ELF-1 (cell line): Measurements from ENCODE around the gene SUPT5H.
A peak's percentile ranks its signal among the peaks of the same experiment; 100 is the strongest.

Source experiments
- DNase-seq: peaks from one replicate; pipeline ENCODE4 v3.0.0-alpha.2; 2016; ENCODE audit warnings: low read depth, low spot score

SUPT5H gene

DNA sequence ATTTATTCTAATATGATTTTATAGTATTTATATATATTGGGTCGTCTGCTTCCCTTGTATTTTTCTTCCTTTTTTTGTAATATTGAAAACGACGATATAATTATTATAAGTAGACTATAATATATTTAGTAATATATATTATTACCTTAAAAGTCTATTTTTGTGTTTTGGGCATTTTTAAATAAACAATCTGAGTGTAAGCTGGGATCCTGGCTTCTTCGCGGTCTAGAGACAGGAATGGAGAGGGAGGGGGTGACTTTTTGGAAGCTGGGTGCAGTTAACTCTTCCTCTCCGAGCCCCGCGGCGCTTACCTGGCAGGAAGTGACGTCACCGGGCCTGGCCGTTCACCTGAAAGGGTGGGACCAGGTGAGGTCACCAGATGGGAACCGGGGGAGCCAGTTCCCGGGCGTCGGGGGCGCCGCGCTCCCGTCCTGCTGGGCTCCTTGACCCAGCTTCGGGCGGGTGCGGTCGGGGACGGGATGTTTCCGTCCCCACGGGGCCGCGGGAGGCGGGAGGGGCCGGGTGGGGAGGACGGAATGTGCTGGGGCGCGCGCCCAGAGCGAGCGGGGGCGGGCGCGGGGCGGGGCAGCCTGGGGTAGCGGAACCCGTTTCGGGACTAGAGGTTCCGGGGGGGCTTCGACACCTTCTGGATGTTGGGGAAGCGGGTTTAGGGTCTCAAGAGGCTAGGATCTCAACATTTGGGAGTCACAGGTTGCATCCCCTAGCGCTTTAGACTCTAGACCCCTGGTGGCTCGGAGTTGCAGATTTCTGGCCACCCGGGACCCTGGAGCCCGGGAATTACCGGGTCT is 36.0 kb upstream of the SUPT5H start:
- DNase-seq = peak; percentile 87

DNA sequence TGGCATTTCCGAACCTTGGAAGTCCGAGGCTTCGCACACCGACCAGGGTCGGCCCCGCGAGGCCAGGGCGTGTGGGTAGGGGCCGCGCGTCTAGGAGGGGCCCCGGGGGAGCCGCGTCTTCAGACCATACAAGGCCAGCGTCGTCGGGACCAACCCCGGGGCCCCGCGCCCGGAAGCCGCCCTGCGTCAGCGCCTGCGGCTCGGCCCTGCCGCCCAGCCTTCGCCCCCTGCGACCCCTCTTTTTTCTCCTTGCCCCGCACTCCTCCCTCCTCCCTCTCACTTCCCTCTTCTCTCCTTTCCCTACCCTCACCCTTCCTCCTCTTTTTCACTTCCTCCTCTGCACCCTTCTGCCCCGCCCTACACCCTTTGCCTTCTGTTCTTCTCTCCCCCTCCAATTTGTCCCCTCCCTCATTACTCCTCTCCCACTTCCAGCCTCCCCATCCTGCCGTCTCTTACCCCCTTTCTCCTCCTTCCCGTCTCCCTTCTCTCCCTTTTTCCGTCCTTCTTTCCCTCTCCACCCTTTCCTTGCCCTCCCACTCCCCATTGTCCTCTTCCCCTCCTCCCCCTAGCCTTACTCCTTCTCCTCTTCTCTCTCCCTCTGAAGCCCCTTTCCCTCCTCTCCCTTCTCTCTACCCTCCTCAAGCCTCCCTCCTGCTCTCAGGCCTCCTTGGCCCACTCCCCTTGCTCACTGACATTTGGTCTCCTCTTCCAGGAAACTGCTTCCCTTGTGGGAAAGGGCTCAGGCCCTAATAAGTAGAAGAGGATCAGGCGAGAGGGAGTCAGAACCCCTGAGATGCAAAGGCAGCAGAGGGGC is 35.2 kb upstream of the SUPT5H start:
- DNase-seq = peak; percentile 67

DNA sequence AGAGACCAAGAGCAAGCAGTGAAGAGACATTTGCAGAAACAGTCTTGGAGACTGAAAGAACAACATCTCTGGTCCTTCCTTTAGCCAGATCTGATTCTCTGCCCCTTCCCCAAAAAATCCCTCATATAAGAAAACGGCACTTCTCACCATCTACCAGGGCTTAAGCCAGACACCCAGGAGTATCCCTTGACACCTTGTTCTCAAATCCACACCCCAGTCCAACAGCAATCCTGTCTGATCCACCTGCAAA is 34.6 kb upstream of the SUPT5H start:
- no peak for DNase-seq

DNA sequence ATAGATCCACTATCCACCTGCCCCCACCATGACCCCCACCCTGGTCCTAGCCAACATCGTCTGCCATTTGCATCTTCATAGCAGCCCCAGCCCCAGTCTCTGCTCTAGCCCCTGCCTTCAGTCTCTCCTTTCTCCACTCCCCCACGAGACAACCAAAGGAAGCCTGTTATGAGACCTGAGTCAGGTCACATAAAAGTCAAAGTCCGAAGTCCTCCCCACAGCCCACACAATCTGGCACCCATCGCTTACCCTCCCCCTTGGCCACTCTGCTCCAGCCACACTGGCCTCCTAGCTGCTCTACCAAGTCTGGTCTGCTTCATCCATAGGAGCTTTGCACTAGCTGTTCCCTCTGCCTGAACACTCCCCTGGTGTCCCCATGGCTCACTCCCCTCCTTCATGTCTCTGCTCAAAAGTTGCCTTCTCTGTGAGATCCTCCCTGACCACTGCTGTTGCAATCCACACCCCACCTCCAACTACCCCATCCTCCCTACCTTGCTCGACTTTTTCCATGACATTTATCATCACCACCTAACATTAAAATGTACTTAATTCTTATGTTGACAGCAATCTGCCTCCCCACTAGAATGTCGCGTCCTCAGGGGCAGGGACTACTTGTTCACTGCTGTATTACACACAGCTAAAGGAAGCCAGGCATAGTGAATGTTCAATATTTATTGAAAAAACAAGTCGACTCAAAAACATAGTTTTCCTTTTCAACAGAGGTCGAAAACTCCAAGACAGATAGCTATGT is 34.1 kb upstream of the SUPT5H start:
- DNase-seq = peak; percentile 29

DNA sequence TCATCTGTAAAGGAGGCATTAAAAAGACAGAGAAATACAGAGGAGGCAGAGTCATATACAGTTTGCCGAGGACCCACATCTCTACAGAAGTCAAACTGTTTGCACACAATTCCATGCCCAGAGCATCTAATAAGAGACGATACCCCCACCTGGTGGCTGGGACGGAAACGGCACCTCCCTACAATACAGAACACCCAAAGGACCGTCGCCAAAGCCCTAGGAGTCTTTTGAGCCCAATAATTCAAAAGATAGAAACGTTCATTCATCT is 33.6 kb upstream of the SUPT5H start:
- DNase-seq = no peak

DNA sequence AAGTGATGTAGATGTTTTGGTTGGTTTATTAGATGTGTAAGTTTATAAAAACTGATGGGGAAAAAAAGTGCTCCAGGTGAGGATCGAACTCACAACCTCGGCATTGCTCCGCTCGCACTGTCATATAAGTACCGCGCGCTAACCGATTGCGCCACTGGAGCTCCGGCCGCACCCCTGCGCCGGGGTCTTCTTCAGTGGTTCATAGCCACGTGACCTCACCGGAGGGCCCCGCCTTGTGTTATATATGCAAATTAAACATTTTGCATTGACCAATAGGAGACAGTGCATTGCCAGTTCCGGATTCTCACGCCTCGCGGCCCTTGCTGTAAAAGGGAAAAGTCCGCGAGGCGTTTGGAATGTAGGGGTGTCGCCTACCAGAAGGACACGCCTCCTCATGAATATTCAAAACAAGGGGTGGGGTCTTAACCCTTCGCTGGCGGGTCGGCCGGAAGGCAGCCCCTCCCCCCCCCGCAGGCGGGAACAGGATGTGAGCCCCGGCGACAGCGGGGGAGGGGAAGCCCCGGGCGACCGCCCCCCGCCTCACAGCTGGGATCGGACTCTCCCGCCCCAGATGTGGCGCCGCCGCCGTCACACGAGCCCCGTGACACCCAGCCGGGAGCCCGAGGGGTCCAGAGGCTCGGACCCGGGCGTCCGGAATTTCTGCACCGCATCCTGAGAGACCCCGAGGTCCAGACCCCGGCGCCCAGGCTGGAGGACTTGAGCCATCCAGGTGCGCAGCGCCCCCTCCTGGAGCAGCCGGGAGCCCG is 33.1 kb upstream of the SUPT5H start, which contains the start of gene PLEKHG2:
PLEKHG2 (plus strand) TSS at position 570 of the 767 bp plus-strand sequence. CDS start 1,418 bp downstream, outside the sequence.
- peak; percentile 100 for DNase-seq

DNA sequence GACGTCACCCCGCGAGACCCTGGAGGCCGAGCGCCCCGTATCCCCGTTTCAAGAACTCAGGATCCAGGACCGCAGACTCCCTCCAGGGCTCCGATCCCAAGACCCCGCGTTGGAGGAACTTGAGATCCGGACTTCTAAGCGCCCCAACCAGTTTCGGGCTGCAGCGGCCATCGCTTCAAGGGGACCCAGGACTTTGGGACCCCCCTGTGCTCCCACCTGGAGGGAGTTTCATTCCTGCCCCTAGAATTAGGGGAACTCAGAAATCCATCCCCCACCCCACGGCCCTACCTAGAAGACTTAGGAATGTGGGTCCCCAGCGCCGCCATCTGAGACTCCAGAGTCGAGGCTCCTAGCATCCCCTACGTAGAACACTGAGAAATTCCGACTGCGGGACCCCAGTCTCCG is 32.5 kb upstream of the SUPT5H start:
- no peak for DNase-seq

DNA sequence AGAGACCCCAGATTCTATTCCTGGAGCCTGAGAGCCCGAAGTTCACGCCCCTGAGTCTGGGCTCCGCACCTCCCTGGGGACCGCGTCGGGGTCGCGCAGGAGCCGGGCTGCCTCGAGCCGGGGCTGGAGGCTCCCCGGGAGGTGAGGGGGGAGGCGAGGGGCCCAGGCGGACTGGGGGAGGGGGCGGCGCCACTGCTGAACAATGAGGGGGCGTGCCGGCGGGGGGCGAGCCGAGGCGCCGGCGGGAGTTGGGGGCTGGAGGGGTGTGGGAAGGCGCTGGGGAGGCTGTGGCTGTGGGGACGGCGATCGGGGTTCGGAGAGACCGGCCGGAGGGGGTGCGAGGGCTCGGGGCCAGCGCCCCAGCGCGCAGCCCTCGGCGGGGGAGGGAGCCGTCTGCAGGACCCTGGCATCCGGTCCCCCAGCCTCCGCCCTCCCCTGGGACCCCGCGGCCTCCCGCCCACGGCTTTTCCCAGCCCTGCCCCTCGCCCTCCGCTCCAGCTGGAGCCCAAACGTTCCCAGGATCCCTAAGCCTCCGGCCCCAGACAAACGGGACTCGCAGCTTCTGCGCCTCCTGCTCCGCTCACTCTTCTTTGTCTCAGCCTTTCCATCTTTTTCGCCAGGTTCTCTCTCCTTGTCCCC is 32.0 kb upstream of the SUPT5H start:
- no peak for DNase-seq

DNA sequence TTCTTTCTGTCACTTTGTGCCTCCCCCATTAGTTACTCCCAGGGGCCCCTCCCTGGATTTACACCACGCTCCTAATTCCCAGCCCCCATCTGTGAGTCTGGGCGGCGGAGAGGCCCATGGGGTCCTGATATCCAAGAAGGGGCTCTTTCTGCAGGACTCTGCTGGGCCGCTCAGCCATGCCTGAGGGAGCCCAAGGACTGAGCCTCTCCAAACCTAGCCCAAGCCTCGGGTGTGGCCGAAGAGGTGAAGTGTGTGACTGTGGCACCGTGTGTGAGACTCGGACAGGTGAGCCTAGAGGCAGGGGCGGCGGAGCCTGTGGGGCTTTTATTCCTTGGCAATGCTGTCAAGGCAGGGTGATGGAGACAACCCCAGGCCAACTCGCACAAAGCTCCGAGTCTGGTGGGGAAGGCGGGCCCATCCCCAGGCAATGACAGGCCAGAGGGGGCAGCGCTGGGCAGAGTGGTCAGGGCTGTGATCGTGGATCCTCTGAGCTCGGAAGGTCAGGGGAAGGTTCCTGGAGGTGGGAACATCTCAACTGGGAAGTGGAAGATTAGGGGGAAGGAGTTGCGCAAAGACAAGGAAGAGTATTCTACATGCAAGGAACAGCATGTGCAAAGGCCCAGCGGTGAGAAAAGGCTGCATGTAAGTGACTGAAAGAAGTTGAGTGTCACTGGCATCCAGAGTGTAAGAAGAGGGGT is 31.3 kb upstream of the SUPT5H start:
- DNase-seq = no peak

DNA sequence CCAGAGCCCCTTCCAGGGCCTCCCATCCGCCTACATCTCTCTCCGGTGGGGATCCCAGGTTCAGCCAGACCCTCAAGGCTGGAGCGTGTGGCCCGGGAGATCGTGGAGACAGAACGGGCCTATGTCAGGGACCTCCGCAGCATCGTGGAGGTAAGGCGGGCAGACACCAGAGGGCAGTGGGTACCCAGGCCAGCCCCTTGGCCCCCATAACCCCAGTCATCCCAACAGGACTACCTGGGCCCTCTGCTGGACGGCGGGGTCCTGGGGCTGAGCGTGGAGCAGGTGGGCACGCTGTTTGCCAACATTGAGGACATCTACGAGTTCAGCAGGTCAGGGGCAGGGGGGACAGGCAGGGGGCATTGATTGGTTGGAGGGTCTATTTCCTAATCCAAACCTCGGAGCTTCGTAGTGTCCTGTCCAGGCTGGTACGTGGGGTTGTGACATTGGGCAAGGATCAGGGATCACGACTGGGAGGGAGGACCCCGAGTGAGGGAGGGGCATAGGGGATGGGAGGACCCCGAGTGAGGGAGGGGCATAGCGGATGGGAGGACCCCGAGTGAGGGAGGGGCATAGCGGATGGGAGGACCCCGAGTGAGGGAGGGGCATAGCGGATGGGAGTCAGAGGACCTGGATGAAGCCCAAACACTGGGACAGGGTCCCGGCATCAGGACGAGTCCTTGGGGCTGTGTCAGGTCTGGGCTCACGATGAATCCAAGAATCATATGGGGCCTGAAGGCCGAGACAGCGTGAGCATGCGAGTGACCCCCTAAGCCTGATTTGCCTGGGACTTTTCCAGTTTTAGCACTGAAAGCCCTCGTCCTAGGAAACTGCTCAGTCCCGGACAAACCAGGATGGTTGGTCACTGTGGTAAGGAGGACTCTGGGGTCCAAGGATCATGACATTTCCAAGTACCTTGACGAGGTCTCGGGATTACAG is 30.0 kb upstream of the SUPT5H start:
- DNase-seq = no peak

DNA sequence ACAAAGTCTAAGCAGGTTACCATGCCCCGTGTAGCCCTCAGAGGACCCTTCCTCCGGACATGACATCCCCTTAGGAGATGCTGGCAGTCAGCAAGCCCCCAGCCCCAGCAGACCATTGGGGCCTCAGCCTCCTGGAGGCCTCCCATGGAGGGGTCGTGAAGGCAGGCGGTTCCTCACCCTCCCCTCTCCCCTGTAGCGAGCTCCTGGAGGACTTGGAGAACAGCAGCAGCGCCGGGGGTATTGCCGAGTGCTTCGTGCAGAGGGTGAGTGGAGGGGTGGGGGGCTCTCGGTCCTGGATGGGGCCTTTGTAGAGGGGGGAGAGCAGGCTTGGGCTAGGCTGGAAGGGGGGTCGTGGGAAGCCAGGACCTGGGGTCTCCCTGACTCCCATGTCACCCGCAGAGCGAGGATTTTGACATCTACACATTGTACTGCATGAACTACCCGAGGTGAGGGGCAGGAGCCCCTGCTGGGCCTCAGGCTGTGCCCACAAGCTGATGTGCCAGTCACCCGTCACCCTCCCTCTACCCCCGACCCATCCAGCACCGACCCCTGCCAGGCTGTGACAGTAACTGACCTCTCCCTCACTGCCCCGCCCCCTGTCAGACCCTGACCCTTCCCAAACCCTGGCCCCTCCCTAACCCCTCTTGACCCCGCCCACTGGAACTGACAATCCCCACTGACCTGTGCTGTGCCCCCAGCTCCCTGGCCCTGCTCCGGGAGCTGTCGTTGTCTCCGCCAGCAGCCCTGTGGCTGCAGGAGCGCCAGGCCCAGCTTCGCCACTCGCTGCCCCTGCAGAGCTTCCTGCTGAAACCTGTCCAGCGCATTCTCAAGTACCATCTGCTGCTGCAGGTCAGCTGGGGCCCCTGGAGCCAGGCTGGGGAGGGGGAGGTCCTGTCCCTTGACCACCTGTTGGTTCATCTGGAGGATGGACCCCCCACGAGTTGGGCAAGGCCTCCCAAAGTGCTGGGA is 28.9 kb upstream of the SUPT5H start:
- DNase-seq = no peak

DNA sequence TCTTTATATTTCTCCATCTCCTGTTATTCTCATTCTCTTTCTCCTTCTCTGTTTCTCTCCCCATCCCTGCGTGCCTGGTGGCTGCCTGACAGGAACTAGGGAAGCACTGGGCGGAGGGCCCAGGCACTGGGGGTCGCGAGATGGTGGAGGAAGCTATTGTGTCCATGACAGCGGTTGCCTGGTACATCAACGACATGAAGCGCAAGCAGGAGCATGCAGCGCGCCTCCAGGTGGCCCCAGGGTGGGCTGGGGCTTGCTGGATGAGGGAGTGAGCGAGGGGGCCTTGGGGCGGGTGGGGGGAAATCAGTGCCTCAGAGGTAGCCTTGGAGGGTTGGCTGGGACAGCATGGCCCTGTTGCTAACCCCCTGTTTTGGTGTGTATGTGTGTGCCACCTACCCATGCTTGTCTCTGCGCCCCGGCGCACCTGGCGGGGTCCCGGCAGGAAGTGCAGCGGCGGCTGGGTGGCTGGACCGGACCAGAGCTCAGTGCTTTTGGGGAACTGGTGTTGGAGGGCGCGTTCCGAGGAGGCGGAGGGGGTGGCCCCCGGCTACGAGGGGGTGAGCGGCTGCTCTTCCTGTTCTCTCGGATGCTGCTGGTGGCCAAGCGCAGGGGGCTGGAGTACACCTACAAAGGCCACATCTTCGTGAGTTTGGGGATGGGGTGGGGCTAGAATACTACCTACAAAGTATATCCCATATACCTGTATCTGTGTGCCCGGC is 27.8 kb upstream of the SUPT5H start:
- DNase-seq = no peak

DNA sequence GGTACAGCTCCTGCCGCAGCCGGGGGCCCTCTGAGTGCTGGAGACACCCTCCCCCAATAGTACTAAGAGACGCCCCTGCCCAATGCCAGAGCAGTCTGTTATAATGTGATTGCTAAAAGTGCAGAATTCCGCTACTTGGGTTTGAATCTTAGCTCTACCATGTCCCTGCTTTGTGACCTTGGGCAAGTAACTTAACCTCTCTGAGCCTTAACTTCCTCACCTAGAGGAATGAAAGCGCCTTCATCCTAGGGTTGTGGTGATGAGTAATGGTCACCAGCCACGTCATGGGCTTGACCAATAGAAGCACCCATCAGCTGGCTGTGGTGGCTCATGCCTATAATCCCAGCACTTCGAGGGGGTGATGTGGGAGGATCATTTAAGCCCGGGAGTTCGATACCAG is 26.4 kb upstream of the SUPT5H start:
- DNase-seq = no peak

DNA sequence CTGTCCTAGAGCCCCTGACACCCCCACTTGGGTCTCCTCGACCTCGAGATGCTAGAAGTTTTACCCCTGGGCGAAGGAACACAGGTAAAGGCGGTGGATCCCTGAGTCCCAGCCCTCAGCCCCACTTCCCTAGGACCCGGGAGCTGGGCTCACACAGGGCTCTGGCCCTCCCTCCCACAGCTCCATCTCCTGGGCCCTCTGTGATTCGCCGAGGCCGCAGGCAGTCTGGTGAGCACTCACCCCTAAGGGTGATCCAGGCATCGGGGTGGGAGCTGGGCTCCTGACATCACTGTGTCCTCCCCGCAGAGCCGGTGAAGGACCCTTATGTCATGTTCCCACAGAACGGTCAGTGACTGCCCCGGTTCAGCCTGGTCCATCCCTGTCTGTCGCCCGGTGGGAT is 24.6 kb upstream of the SUPT5H start:
- DNase-seq = no peak

DNA sequence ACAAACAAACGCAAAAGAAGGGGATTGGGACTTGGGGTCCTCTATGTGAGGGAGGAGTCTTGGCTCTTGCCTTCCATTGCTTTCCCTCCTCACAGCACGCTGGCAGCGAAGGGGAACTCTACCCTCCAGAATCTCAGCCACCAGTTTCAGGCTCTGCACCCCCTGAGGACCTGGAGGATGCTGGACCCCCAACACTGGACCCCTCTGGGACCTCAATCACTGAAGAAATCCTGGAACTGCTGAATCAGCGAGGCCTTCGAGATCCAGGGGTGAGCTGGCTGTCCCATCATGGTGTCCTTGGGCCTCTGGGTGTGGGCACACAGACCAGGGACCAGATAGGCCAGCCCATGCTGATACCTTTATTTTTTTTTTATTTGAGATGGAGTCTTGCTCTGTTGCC is 23.4 kb upstream of the SUPT5H start:
- no peak for DNase-seq

DNA sequence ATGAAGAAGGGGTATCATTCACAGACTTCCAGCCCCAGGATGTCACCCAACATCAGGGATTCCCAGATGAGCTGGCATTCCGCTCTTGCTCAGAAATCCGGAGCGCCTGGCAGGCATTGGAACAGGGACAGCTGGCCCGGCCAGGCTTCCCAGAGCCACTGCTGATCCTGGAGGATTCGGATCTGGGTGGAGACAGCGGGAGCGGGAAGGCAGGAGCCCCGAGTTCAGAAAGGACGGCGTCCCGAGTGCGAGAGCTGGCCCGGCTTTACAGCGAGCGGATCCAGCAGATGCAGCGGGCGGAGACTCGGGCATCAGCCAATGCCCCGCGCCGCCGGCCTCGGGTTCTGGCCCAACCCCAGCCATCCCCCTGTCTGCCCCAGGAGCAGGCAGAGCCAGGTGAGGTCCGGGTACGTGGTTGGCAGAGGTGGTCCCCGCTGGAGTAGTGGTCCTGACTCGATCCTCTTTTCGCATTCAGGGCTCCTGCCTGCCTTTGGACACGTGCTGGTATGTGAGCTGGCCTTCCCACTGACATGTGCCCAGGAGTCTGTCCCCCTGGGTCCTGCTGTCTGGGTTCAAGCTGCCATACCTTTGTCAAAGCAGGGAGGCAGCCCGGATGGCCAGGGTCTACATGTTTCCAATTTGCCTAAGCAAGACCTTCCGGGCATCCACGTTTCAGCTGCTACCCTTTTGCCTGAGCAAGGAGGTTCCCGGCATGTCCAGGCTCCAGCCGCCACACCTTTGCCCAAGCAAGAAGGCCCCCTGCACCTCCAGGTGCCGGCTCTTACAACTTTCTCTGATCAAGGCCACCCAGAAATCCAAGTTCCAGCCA is 21.9 kb upstream of the SUPT5H start:
- DNase-seq = no peak

DNA sequence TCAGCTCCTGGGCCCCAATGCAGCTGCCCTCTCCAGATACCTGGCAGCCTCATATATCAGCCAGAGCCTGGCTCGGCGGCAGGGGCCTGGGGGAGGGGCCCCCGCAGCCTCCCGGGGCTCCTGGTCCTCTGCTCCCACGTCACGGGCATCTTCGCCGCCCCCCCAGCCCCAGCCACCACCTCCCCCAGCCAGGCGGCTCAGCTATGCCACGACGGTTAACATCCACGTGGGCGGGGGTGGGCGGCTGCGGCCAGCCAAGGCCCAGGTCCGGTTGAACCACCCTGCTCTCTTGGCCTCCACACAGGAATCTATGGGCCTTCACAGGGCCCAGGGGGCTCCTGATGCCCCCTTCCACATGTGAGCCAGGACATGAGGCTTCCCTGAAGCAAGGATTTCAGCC is 20.4 kb upstream of the SUPT5H start:
- DNase-seq = no peak
